Measurements from ENCODE around the gene UBXN10.

Gene UBXN10

DNA sequence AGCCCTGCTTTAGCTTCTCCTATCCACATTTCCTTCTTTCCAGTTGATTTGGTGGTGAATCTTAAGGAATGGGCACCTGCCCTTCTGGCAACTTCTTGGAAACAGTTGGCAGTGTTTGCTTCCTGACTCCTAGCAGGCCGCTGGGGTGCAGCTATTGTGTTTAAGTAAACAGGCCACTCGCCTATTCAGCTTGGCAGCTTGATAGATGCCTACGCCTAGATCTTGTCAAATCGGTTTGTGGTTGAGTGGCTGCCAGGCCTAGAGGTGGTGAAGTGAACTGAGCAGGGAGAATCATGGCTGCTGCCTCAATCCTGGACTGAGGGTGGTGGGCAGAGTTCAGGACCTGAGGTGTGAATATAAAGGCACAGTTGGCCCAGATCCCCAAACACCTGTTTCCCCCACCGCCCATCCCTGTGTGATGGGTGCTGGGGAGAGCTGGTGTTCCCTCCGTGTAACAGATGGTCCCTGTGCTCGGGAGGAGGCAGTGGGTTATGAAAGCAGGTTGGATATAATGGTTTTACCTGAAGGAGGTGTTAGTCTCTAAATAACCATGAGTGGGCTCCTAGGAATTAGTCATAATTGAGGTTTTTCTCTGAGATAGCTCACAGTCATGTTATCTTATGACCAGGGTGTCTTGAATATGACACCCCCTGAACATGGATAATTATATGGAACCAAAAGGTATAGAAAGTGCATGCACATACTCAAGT, 1.4 kb downstream of the UBXN10 start:
- Histone ChIP-seq H3K4me1 (ENCODE audit: low read depth, poor library complexity, severe bottlenecking) (no peaks in the 10 kb centered on the region), H3K36me3 (ENCODE audit: insufficient read depth) (no peaks in the 10 kb centered on the region), H2AFZ (ENCODE audit: low read depth) (no peak overlapping the region), H3K4me3 (IDR thresholded peaks at IDR 0.05; ENCODE audit: insufficient read depth, low read depth, low read length) (no peak overlapping the region), H3K27me3 (ENCODE audit: insufficient read depth, low read depth) (peaks cover 53% of the 10 kb centered on the region), H3K4me2 (no peak overlapping the region), H3K79me2 (ENCODE audit: insufficient read depth, low read depth) (no peaks in the 10 kb centered on the region), H3K27ac (no peak overlapping the region), H4K20me1 (ENCODE audit: insufficient read depth) (no peaks in the 10 kb centered on the region), H3K9ac (no peak overlapping the region)
- TF ChIP-seq, protein P1, sequence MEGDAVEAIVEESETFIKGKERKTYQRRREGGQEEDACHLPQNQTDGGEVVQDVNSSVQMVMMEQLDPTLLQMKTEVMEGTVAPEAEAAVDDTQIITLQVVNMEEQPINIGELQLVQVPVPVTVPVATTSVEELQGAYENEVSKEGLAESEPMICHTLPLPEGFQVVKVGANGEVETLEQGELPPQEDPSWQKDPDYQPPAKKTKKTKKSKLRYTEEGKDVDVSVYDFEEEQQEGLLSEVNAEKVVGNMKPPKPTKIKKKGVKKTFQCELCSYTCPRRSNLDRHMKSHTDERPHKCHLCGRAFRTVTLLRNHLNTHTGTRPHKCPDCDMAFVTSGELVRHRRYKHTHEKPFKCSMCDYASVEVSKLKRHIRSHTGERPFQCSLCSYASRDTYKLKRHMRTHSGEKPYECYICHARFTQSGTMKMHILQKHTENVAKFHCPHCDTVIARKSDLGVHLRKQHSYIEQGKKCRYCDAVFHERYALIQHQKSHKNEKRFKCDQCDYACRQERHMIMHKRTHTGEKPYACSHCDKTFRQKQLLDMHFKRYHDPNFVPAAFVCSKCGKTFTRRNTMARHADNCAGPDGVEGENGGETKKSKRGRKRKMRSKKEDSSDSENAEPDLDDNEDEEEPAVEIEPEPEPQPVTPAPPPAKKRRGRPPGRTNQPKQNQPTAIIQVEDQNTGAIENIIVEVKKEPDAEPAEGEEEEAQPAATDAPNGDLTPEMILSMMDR (conservative IDR thresholded peaks at IDR 0.05; ENCODE audit: low read depth, low read length) = no peak

DNA sequence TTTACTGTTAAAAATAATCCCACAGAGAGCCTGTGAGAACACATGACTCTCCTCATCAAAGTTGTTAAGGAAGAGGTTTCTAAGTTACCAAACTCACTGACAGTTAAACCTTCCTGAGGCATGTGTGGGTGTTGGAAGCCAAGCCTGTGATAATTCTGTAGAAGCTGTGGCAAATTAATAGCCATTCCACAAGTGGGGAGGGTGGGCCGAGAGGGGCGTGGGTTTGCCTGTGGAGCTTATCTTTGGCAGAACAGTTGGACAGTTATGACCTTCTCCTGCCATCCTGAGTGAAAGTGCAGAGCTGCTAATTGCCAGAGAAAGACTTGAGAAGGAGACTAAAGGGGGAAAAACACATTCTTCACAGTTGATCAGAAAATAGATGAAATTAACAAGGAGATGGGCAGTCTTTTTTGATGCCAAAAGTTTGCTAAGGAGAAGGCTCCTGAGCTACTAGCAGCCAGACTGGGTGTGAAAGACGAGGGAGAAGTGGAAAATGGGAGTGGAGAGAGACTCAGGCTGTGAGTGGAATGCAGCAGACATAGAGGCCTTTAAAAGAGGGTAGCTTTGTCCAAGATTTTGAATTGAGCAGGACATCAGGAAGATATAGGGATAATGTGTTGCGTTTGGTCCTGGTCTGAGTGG, 2.0 kb downstream of the UBXN10 start:
- Histone ChIP-seq H3K4me1 (ENCODE audit: low read depth, poor library complexity, severe bottlenecking) (no peaks in the 10 kb centered on the region), H3K27me3 (ENCODE audit: insufficient read depth, low read depth) (peaks cover 55% of the 10 kb centered on the region), H3K27ac (no peak overlapping the region), H3K4me3 (IDR thresholded peaks at IDR 0.05; ENCODE audit: insufficient read depth, low read depth, low read length) (no peak overlapping the region), H3K79me2 (ENCODE audit: insufficient read depth, low read depth) (no peaks in the 10 kb centered on the region), H3K36me3 (ENCODE audit: insufficient read depth) (no peaks in the 10 kb centered on the region), H3K9ac (no peak overlapping the region), H2AFZ (ENCODE audit: low read depth) (no peak overlapping the region), H4K20me1 (ENCODE audit: insufficient read depth) (no peaks in the 10 kb centered on the region), H3K4me2 (no peak overlapping the region)
- TF ChIP-seq, protein P1 (conservative IDR thresholded peaks at IDR 0.05; ENCODE audit: low read depth, low read length) = no peak

DNA sequence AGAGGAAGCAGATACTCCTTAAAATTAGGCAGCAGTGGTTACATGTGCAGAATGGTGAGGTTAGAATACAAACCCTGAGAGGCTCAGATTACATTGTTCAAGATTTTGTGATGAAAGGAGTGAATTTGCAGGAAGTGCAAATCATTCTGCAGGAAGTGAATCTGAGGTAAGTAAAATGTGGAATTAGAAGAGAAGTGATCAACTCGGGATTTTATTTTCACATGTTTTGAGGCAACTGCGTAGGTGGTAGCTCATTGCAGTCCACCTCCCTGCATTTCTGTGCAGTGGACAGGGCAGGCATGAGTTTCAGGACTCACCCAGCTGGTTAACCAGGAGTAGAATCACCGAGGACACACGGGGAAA, 2.5 kb downstream of the UBXN10 start:
- Histone ChIP-seq H3K27ac (no peak overlapping the region), H4K20me1 (ENCODE audit: insufficient read depth) (no peaks in the 10 kb centered on the region), H3K4me1 (ENCODE audit: low read depth, poor library complexity, severe bottlenecking) (no peaks in the 10 kb centered on the region), H2AFZ (ENCODE audit: low read depth) (no peak overlapping the region), H3K79me2 (ENCODE audit: insufficient read depth, low read depth) (no peaks in the 10 kb centered on the region), H3K4me3 (IDR thresholded peaks at IDR 0.05; ENCODE audit: insufficient read depth, low read depth, low read length) (no peak overlapping the region), H3K27me3 (ENCODE audit: insufficient read depth, low read depth) (peaks cover 60% of the 10 kb centered on the region), H3K4me2 (no peak overlapping the region), H3K36me3 (ENCODE audit: insufficient read depth) (no peaks in the 10 kb centered on the region), H3K9ac (no peak overlapping the region)
- TF ChIP-seq, protein P1 (conservative IDR thresholded peaks at IDR 0.05; ENCODE audit: low read depth, low read length) = no peak

DNA sequence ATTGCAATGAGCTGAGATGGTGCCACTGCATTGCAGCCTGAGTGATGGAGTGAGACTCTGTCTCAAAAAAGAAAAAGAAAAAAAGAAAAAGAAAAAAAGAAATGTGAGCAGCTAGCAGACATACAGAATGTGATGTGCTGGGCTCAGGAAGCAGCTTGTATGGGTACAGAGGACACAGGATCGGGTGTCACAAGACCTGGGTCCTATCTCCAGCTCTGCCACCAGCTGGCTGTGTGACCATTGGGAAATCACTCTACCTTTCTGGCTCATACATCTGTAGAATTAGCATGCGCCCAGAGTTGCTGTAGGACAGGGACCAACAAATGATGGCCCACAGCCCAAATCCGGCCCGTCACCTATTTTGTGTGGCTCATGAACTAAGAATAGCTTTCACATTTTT, 3.8 kb downstream of the UBXN10 start:
- H3K4me1 ChIP-seq (ENCODE audit: low read depth, poor library complexity, severe bottlenecking) = no peaks in the 10 kb centered on the region

More for the DNA sequence above, 3.8 kb downstream of the UBXN10 start:
- H3K9ac ChIP-seq = no peak overlapping the region
- H3K4me2 ChIP-seq = no peak overlapping the region
- no peak overlapping the region for H2AFZ ChIP-seq (ENCODE audit: low read depth)
- no peaks in the 10 kb centered on the region for H4K20me1 ChIP-seq (ENCODE audit: insufficient read depth)
- H3K4me3 ChIP-seq (IDR thresholded peaks at IDR 0.05; ENCODE audit: insufficient read depth, low read depth, low read length) = no peak overlapping the region
- no peak overlapping the region for H3K27ac ChIP-seq
- TF ChIP-seq, protein P1 (conservative IDR thresholded peaks at IDR 0.05; ENCODE audit: low read depth, low read length) = no peak
- no peaks in the 10 kb centered on the region for H3K36me3 ChIP-seq (ENCODE audit: insufficient read depth)
- H3K79me2 ChIP-seq (ENCODE audit: insufficient read depth, low read depth) = no peaks in the 10 kb centered on the region
- H3K27me3 ChIP-seq (ENCODE audit: insufficient read depth, low read depth) = peaks cover 62% of the 10 kb centered on the region
